Osteoblast (primary cell): Measurements from ENCODE around the gene HNRNPUL2. TPM values are rescaled to one million over a fixed set of nuclear protein-coding genes. Genes with fewer than 3 reads are reported as not detected.

ENCODE experiments used
- DNase-seq: peaks from one replicate; pipeline ENCODE4 v3.0.0; 2011; ENCODE audit warnings: low spot score, mixed read lengths; ENCODE audit not compliant: insufficient read length; ENCODE audit errors: missing footprints
- H2AFZ ChIP-seq: 2 replicates; pipeline ENCODE4 v1.6.0; 2011; ENCODE audit warnings: mild to moderate bottlenecking, low read length
- H3K27ac ChIP-seq: 2 replicates; pipeline ENCODE4 v1.5.1; 2011; ENCODE audit warnings: mild to moderate bottlenecking, low read depth, low read length, moderate library complexity
- H3K27me3 ChIP-seq: 2 replicates; pipeline ENCODE4 v1.6.0; 2012; ENCODE audit warnings: mild to moderate bottlenecking, control low read depth, inconsistent platforms, low read length, moderate library complexity; ENCODE audit not compliant: insufficient read depth
- H3K36me3 ChIP-seq: 2 replicates; pipeline ENCODE4 v1.5.1; 2011; ENCODE audit warnings: mild to moderate bottlenecking, low read length, control low read depth, moderate library complexity; ENCODE audit not compliant: insufficient read depth
- H3K4me1 ChIP-seq: 2 replicates; pipeline ENCODE4 v1.5.1; 2011; ENCODE audit warnings: mild to moderate bottlenecking, low read length, control low read depth, moderate library complexity; ENCODE audit not compliant: insufficient read depth
- H3K4me2 ChIP-seq: 2 replicates; pipeline ENCODE4 v1.6.0; 2011; ENCODE audit warnings: mild to moderate bottlenecking, low read length; ENCODE audit not compliant: insufficient read depth
- H3K4me3 ChIP-seq: fragments of 200-600 bp; sonication (generic); 3 replicates; pipeline ENCODE4 v1.5.1; 2012; ENCODE audit warnings: mild to moderate bottlenecking, low read length, inconsistent platforms; ENCODE audit not compliant: insufficient read depth
- H3K79me2 ChIP-seq: 2 replicates; pipeline ENCODE4 v1.6.0; 2012; ENCODE audit warnings: mild to moderate bottlenecking, low read length, control low read depth, inconsistent platforms; ENCODE audit not compliant: insufficient read depth
- H3K9me3 ChIP-seq: 2 replicates; pipeline ENCODE4 v1.5.1; 2011; ENCODE audit warnings: low read depth, low read length, control low read depth
- H4K20me1 ChIP-seq: 2 replicates; pipeline ENCODE4 v1.6.0; 2012; ENCODE audit warnings: mild to moderate bottlenecking, low read length, control low read depth; ENCODE audit not compliant: insufficient read depth
- CTCF ChIP-seq: IDR thresholded peaks from 2 replicates; pipeline ENCODE4 v1.5.1; 2011; ENCODE audit warnings: mild to moderate bottlenecking, low read depth, low read length, moderate library complexity; ENCODE audit errors: extremely low read depth
- total RNA-seq: library from RNA; depleted of rRNA; stranded (reverse); fragments of >200 nt; gene quantifications from 2 replicates; pipeline ENCODE4 v1.2.3, GENCODE V29; 2012

Gene HNRNPUL2
- total RNA-seq, 1 donor: 18.8 TPM

- Histone ChIP-seq H3K79me2 (peaks cover 56% of the 10 kb centered on the region), H3K36me3 (peaks cover 43% of the 10 kb centered on the region)
- TF ChIP-seq CTCF: no peak
These were observed 54.1 kb downstream of the HNRNPUL2 start for GRCh38 chr11:62673196-62673525.

GRCh38 chr11:62671608-62672389 is 55.5 kb downstream of the HNRNPUL2 start, which contains the start of the genes LBHD1 and UQCC3:
LBHD1 (minus strand) TSS chr11:62672267; CDS start chr11:62670031, 2,236 bp downstream.
UQCC3 (plus strand) TSS chr11:62671673; CDS start chr11:62671746, 73 bp downstream.
- H3K79me2 ChIP-seq: peaks cover 53% of the 10 kb centered on the region

More at GRCh38 chr11:62673196-62673525, 54.1 kb downstream of the HNRNPUL2 start:
- H3K4me3 ChIP-seq: peak overlapping the region; percentile 91
- H3K9me3 ChIP-seq: no peaks in the 10 kb centered on the region
- no peaks in the 10 kb centered on the region for H3K27me3 ChIP-seq
- peak overlapping the region; percentile 94 for H3K4me2 ChIP-seq
- peaks cover 4% of the 10 kb centered on the region for H4K20me1 ChIP-seq
- peak; percentile 63 for DNase-seq
- H2AFZ ChIP-seq: no peak overlapping the region
- H3K27ac ChIP-seq: peak overlapping the region; percentile 87
- H3K4me1 ChIP-seq: peaks cover 31% of the 10 kb centered on the region

GRCh38 chr11:62671236-62671607 is 56.0 kb downstream of the HNRNPUL2 start:
- peak overlapping the region; percentile 94 for H3K4me2 ChIP-seq
- peaks cover 35% of the 10 kb centered on the region for H3K4me1 ChIP-seq
- no peaks in the 10 kb centered on the region for H3K27me3 ChIP-seq
- peaks cover 53% of the 10 kb centered on the region for H3K79me2 ChIP-seq
- no peak for TF ChIP-seq CTCF
- peak overlapping the region; percentile 87 for H3K27ac ChIP-seq
- H3K4me3 ChIP-seq: peak overlapping the region; percentile 91
- peak overlapping the region; percentile 98 for H2AFZ ChIP-seq
- H3K36me3 ChIP-seq: peaks cover 39% of the 10 kb centered on the region
- H3K9me3 ChIP-seq: no peaks in the 10 kb centered on the region
- peaks cover 10% of the 10 kb centered on the region for H4K20me1 ChIP-seq
- peak; percentile 77 for DNase-seq

More at GRCh38 chr11:62671608-62672389, 55.5 kb downstream of the HNRNPUL2 start, which contains the start of the genes LBHD1 and UQCC3:
- Histone ChIP-seq H3K4me2 (peak within 1 kb of the TSS; percentile 94), H3K27me3 (no peaks in the 10 kb centered on the region), H3K4me3 (peak within 1 kb of the TSS; percentile 91), H4K20me1 (peaks cover 4% of the 10 kb centered on the region), H3K9me3 (no peaks in the 10 kb centered on the region), H3K27ac (peak within 1 kb of the TSS; percentile 87), H3K36me3 (peaks cover 39% of the 10 kb centered on the region), H3K4me1 (peaks cover 29% of the 10 kb centered on the region), H2AFZ (peak within 1 kb of the TSS; percentile 98)
- peak; percentile 96 for DNase-seq
- TF ChIP-seq CTCF: no peak

GRCh38 chr11:62669420-62670161 is 57.7 kb downstream of the HNRNPUL2 start:
- Histone ChIP-seq H3K36me3 (peaks cover 38% of the 10 kb centered on the region), H3K27me3 (no peaks in the 10 kb centered on the region), H3K4me1 (peaks cover 38% of the 10 kb centered on the region), H2AFZ (no peak overlapping the region), H3K4me2 (peak overlapping the region; percentile 23), H3K9me3 (no peaks in the 10 kb centered on the region), H3K4me3 (no peak overlapping the region), H3K27ac (no peak overlapping the region), H3K79me2 (peaks cover 62% of the 10 kb centered on the region), H4K20me1 (peaks cover 14% of the 10 kb centered on the region)
- no peak for TF ChIP-seq CTCF
- DNase-seq: peak; percentile 84
